CD4-positive, alpha-beta T cell treated with Interleukin-15 for 4 hours (primary cell): ENCODE data around the gene TMEM229B.

Experiments
- DNase-seq: peaks from one replicate; pipeline ENCODE4 v3.0.0-alpha.2; 2020; ENCODE audit warnings: low spot score

Gene TMEM229B

GRCh38 chr14:67485501-67486095 lies 2.9 kb downstream of the TMEM229B start:
- no peak for DNase-seq

DNA sequence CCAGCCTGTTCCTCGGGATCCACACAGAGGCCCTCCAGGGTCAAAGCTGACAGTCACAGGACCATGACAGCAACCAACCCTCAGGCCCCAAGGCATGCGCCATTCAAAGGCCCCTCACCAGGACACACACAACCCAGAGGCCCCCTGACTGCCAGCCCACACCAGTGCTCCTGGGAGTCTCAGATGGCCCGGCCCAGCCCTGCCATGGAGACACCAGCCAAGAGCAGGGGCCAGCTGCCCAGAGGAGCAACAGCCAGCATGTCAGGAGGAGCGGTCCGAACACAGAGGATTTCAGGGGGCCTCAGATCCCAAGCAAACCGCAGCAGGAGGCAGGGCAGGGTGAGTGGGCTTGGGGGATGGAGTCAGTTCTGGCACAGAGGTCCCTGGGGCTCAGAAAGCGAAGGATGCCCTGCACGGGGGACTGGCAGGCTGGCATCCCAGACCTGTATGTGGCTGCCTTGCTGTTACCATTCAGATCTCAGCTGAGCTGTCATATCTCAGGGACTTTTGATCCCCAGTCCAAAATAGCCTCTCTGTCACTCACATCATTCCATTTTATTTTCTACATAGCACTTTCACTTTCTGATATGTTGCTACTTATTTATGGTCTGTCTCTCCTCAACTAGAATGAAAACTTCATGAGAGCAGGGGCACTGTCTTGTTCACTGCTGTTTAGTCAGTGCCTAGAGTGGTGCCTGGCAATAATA lies 4.8 kb downstream of the TMEM229B start:
- DNase-seq, result no peak

DNA sequence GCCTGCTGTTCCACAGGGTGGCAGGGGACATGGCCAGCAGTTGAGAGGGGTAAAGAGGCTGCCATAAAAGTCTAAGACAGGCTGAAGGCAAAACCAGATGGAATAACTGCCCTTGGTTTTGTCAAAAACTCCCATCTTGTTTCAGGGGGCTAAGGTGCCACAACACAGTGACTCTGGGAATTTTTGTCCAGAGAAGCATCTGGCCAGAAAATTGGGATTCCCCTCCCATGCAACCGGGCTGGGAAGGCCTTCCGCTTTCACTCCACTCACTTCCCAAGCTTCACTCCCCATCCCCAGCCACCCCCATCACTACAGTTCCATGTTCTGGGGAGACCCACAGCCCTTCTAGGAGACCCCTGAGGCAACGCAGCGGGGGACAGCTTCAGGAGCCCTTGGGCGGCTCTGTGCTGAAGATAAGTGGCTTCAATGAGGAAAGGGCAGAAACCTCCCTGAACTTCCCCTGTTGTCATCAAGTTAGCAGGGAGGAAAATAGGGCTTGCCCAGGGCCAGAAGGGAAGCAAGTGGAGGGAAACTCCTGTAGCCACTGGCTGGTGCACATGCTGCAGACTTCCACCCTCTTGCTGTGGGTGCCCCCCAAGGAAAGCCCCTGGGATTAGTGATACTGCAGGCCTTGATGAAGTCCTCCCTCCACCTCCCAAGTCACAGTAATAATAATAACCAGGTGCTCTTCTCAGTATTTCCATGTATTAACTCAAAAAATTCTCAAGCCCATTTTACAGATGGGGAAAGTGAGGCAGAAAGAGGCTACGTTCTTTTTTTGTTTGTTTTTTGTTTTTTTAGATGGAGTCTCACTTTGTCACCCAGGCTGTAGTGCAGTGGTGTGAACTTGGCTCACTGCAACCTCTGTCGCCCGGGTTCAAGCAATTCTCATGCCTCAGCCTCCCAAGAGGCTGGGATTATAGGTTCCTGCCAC lies 6.0 kb downstream of the TMEM229B start:
- DNase-seq, result no peak

GRCh38 chr14:67480011-67480410 lies 8.5 kb downstream of the TMEM229B start:
- no peak for DNase-seq

- DNase-seq, result no peak
Measured at GRCh38 chr14:67478800-67479084, 9.8 kb downstream of the TMEM229B start.

GRCh38 chr14:67477926-67478799 lies 10.4 kb downstream of the TMEM229B start:
- DNase-seq, result no peak

DNA sequence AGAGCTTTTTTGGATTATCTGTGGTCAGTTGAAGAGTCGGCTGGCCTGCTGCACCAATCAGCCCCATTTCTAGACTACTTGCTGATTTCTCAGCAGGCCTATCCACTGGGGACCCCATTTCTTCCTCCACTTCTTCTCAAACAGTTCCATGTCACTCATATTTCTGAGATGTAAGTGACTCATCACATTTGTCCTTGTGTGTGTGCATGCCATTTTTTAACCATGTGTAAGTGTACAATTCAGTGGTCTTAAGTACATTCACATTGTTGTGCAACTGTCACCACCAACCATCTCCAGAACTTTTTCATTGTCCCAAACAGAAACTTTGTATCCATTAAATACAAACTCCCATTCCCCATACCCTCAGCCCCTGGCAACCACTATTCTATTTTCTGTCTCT lies 14.2 kb downstream of the TMEM229B start:
- no peak for DNase-seq

DNA sequence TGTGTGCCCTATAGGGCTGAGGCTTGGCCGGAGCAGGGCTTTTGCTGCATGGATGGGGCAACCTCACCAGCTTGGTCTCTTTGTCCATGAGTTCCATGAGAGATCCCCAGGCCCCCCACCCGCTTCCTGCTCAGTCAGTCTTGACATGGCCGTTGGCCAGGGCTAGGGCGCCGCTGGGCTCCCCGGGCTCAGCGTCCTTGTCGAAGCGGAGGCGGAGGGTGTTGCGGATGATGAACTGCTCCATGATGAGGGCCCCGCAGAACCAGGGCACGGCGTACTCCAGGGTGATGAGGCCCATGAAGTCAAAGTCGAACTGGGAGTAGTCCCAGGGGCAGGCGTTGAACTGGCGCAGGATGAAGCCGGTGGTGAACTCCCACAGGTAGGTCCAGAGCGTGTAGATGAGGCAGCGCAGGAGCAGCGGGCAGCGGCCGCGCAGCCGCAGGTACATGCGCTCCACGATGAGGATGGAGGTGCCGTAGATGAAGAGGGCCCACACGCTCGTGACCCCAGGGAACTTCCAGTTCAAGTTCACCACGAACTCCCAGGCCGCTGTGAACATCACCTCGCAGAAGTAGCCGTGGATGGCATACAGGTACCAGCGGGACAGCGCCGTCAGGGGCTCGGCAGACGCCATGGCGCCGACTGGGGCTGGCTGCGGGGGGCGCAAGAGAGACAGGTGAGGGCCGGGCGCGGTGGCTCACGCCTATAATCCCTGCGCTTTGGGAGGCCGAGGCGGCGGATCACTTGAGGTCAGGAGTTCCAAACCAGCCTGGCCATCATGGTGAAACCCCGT lies 15.0 kb downstream of the TMEM229B start:
- DNase-seq, result no peak

GRCh38 chr14:67472726-67473125 lies 15.8 kb downstream of the TMEM229B start:
- no peak for DNase-seq

DNA sequence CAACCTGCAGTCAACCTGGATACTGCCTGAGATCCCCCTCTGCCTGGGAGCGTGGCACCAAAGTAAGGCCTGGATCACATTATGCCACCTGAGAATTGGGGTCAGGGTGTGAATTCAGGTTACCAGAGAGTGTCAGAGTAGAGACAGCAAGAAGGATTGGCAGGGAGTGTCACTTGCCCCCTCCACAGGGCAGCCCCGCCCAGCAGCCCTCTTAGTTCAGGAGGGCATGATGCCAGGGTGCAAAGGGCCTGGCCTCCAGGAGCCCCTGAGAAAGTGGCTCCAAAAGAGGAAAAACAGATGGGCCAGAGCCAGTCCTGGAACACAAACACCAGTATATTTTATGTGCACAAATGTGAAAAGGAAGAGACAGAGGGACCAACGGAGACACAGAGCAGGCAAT lies 18.6 kb downstream of the TMEM229B start:
- DNase-seq, result no peak

- DNase-seq, result no peak
Measured at GRCh38 chr14:67468378-67468730, 20.2 kb downstream of the TMEM229B start.

GRCh38 chr14:67467134-67467533 lies 21.4 kb downstream of the TMEM229B start:
- DNase-seq, result no peak

DNA sequence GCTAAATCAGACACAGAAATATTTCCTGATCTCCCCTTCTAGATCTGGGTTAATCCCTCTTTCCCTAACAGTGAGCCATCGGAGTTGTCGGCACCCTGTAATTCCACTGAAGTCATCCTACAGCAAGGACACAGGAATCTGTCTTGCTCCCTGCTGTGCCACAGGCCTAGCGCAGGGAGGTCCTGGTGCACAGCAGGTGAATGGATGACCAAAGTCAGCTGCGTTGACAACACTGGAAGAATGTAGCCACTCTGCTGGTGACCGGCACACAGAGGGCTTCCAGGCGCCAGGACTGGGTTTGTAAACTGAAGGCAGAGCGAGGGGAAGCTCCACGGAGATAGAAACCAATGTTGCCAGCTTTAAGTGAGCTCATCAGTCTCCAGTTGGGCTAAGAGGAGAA lies 23.6 kb downstream of the TMEM229B start:
- DNase-seq, result no peak

DNA sequence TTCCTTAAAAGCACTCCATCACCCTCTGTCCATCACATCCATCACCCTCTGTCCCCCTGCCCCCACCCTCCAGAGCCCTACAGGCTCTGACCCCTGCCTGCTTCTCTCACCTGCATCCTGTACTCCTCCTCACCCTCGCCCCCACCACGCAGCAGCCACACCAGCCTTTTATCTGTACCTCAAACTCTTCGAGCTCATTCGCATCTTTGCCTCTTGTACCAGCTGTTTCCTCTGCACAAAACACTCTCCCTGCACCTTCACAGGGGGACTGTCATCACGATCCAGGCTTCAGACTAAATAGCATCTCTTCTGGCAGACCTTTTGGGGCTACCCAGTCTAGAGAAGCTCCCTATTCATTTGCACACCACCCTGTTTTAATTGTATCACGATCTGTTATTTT lies 24.1 kb downstream of the TMEM229B start:
- no peak for DNase-seq

DNA sequence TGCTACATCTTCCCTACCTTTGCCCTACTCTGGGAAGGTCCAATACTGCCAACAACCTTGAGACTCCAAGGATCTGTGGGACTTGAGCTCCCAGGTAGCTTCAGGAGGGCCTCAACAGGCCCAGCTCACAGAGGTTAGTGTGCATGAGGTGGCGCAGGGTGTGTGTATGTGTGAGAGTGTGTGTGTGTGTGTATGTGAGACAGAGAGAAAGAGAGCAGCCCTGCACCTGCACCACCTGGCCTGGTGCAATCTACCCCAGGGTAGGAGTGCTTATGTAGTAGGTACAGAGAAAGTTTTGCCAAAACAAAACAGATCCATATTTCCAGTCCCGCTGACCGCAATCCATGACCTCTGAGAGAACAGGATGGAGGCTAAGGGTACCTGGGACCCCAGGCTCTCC lies 24.6 kb downstream of the TMEM229B start:
- DNase-seq, result no peak

- no peak for DNase-seq
Measured at GRCh38 chr14:67461996-67462395, 26.5 kb downstream of the TMEM229B start.

DNA sequence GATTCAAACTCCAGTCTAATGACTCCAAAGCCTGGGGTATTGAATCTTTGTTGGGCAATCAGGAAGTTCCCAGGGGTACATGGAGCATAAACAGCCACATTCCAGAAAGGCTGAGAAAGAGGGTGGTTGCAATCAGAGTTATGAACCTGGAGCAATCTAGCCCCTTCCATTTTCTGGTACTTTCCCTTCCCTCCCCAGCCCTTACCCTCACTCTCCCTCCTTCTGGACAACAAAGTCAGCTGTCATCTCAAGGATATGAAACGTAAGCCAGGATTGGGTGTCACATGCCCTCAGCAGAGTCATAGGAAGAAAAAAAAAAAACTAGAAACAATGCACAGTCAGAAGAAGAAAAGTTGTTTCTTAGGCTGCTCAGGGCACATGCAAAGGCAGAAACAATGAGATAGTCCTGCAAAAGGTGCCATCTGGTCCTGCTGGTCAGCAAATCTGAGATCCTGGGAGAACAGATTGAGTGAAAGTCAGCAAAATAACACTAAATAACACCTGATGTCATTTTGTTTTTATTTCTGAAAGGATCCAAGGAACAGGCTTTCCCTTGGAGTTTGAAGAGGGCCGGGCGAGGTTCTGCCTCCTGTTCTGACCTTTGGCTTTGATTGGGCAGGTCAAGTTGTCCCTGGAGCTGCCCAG lies 27.1 kb downstream of the TMEM229B start:
- DNase-seq, result no peak

GRCh38 chr14:67459336-67459735 lies 29.2 kb downstream of the TMEM229B start:
- DNase-seq, result no peak

DNA sequence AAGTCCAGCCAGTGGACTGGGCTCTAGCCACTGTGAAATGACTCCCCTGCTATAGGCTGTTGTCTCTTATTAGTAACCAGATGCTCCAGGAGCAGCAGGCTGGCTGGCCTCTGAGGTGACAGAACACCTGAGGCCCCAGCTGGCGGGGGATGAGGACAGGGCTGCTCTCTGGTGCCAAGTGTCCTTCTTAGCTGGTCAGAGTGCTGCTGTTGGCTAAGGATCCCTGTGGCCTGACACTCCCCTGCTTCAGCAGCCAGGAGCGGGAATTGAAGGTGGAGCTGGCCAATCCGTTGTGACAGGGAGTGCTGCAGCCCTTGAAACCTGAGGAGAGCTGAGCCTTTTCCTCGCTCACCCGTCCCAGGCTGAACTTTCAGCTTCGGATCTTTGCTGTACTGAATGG lies 30.7 kb downstream of the TMEM229B start:
- DNase-seq, result no peak

GRCh38 chr14:67456732-67457131 lies 31.8 kb downstream of the TMEM229B start:
- no peak for DNase-seq
